ENCODE results near the gene ARMH3. TPM values are rescaled to one million over a fixed set of nuclear protein-coding genes. Genes with fewer than 3 reads are reported as not detected.

Gene ARMH3
- total and polyA plus RNA-seq, 2 donors, result 8.7 to 18.2 TPM

GRCh38 chr10:101940916-101941315, 115.1 kb downstream of the ARMH3 start:
- H3K36me3 ChIP-seq (ENCODE audit: control insufficient read depth in 2 of 2, insufficient read depth in 2 of 2, low read length in 1 of 2), result peaks cover 15 to 16% of the 10 kb centered on the region in 2 donors
- H3K4me3 ChIP-seq (ENCODE audit: low read length in 2 of 2), result no peak overlapping the region
- DNase-seq (ENCODE audit: low read depth in 6 of 9, low spot score in 9 of 9), result no peak
- no peaks in the 10 kb centered on the region for H3K9me3 ChIP-seq (ENCODE audit: control insufficient read depth in 2 of 2, insufficient read depth in 1 of 2, low read length in 1 of 2)
- WGBS, result 97% methylated on average over 1 of the region's 1 CpG
- H3K27me3 ChIP-seq (ENCODE audit: control insufficient read depth in 2 of 2, insufficient read depth in 1 of 2, low read length in 1 of 2), result no peaks in the 10 kb centered on the region
- H3K4me1 ChIP-seq (ENCODE audit: control insufficient read depth in 2 of 2, insufficient read depth in 2 of 2, low read length in 2 of 2), result no peaks in the 10 kb centered on the region
- H3K27ac ChIP-seq (ENCODE audit: low read depth in 1 of 2, low read length in 1 of 2), result no peak overlapping the region

GRCh38 chr10:101939729-101940128, 116.2 kb downstream of the ARMH3 start:
- H3K36me3 ChIP-seq (ENCODE audit: control insufficient read depth in 2 of 2, insufficient read depth in 2 of 2, low read length in 1 of 2), result peaks cover 15 to 16% of the 10 kb centered on the region in 2 donors
- WGBS, result 98% methylated on average over 3 of the region's 3 CpGs
- H3K27ac ChIP-seq (ENCODE audit: low read depth in 1 of 2, low read length in 1 of 2), result no peak overlapping the region
- H3K27me3 ChIP-seq (ENCODE audit: control insufficient read depth in 2 of 2, insufficient read depth in 1 of 2, low read length in 1 of 2), result no peaks in the 10 kb centered on the region
- H3K9me3 ChIP-seq (ENCODE audit: control insufficient read depth in 2 of 2, insufficient read depth in 1 of 2, low read length in 1 of 2), result no peaks in the 10 kb centered on the region
- DNase-seq (ENCODE audit: low read depth in 6 of 9, low spot score in 9 of 9), result no peak
- H3K4me3 ChIP-seq (ENCODE audit: low read length in 2 of 2), result no peak overlapping the region
- H3K4me1 ChIP-seq (ENCODE audit: control insufficient read depth in 2 of 2, insufficient read depth in 2 of 2, low read length in 2 of 2), result no peaks in the 10 kb centered on the region

GRCh38 chr10:101939008-101939648, 116.8 kb downstream of the ARMH3 start:
- no peak for DNase-seq (ENCODE audit: low read depth in 6 of 9, low spot score in 9 of 9)
- Histone ChIP-seq H3K9me3 (ENCODE audit: control insufficient read depth in 2 of 2, insufficient read depth in 1 of 2, low read length in 1 of 2) (no peaks in the 10 kb centered on the region), H3K27ac (ENCODE audit: low read depth in 1 of 2, low read length in 1 of 2) (no peak overlapping the region), H3K4me1 (ENCODE audit: control insufficient read depth in 2 of 2, insufficient read depth in 2 of 2, low read length in 2 of 2) (no peaks in the 10 kb centered on the region), H3K36me3 (ENCODE audit: control insufficient read depth in 2 of 2, insufficient read depth in 2 of 2, low read length in 1 of 2) (peaks cover 15 to 16% of the 10 kb centered on the region in 2 donors), H3K4me3 (ENCODE audit: low read length in 2 of 2) (no peak overlapping the region), H3K27me3 (ENCODE audit: control insufficient read depth in 2 of 2, insufficient read depth in 1 of 2, low read length in 1 of 2) (no peaks in the 10 kb centered on the region)
- WGBS, result 93% methylated on average over 3 of the region's 3 CpGs

GRCh38 chr10:101938305-101939007, 117.5 kb downstream of the ARMH3 start:
- no peak overlapping the region for H3K4me3 ChIP-seq (ENCODE audit: low read length in 2 of 2)
- H3K36me3 ChIP-seq (ENCODE audit: control insufficient read depth in 2 of 2, insufficient read depth in 2 of 2, low read length in 1 of 2), result peaks cover 15 to 19% of the 10 kb centered on the region in 2 donors
- H3K27me3 ChIP-seq (ENCODE audit: control insufficient read depth in 2 of 2, insufficient read depth in 1 of 2, low read length in 1 of 2), result no peaks in the 10 kb centered on the region
- no peaks in the 10 kb centered on the region for H3K4me1 ChIP-seq (ENCODE audit: control insufficient read depth in 2 of 2, insufficient read depth in 2 of 2, low read length in 2 of 2)
- H3K27ac ChIP-seq (ENCODE audit: low read depth in 1 of 2, low read length in 1 of 2), result no peak overlapping the region
- no peak for DNase-seq (ENCODE audit: low read depth in 6 of 9, low spot score in 9 of 9)
- no peaks in the 10 kb centered on the region for H3K9me3 ChIP-seq (ENCODE audit: control insufficient read depth in 2 of 2, insufficient read depth in 1 of 2, low read length in 1 of 2)
- 96% methylated on average over 3 of the region's 3 CpGs for WGBS

GRCh38 chr10:101935431-101935830, 120.5 kb downstream of the ARMH3 start:
- 92% methylated on average over 2 of the region's 2 CpGs for WGBS
- no peak overlapping the region for H3K27ac ChIP-seq (ENCODE audit: low read depth in 1 of 2, low read length in 1 of 2)
- no peak for DNase-seq (ENCODE audit: low read depth in 6 of 9, low spot score in 9 of 9)
- no peak overlapping the region for H3K4me3 ChIP-seq (ENCODE audit: low read length in 2 of 2)
- H3K36me3 ChIP-seq (ENCODE audit: control insufficient read depth in 2 of 2, insufficient read depth in 2 of 2, low read length in 1 of 2), result peaks cover 11 to 15% of the 10 kb centered on the region in 2 donors
- H3K4me1 ChIP-seq (ENCODE audit: control insufficient read depth in 2 of 2, insufficient read depth in 2 of 2, low read length in 2 of 2), result no peaks in the 10 kb centered on the region
- no peaks in the 10 kb centered on the region for H3K27me3 ChIP-seq (ENCODE audit: control insufficient read depth in 2 of 2, insufficient read depth in 1 of 2, low read length in 1 of 2)
- H3K9me3 ChIP-seq (ENCODE audit: control insufficient read depth in 2 of 2, insufficient read depth in 1 of 2, low read length in 1 of 2), result no peaks in the 10 kb centered on the region

GRCh38 chr10:101934686-101935305, 121.2 kb downstream of the ARMH3 start:
- Histone ChIP-seq H3K27ac (ENCODE audit: low read depth in 1 of 2, low read length in 1 of 2) (no peak overlapping the region), H3K9me3 (ENCODE audit: control insufficient read depth in 2 of 2, insufficient read depth in 1 of 2, low read length in 1 of 2) (no peaks in the 10 kb centered on the region), H3K36me3 (ENCODE audit: control insufficient read depth in 2 of 2, insufficient read depth in 2 of 2, low read length in 1 of 2) (peaks cover 11 to 12% of the 10 kb centered on the region in 2 donors), H3K27me3 (ENCODE audit: control insufficient read depth in 2 of 2, insufficient read depth in 1 of 2, low read length in 1 of 2) (no peaks in the 10 kb centered on the region), H3K4me3 (ENCODE audit: low read length in 2 of 2) (no peak overlapping the region), H3K4me1 (ENCODE audit: control insufficient read depth in 2 of 2, insufficient read depth in 2 of 2, low read length in 2 of 2) (no peaks in the 10 kb centered on the region)
- WGBS, result 97% methylated on average over 3 of the region's 3 CpGs
- no peak for DNase-seq (ENCODE audit: low read depth in 6 of 9, low spot score in 9 of 9)

GRCh38 chr10:101933976-101934375, 122.0 kb downstream of the ARMH3 start:
- 96% methylated on average over 4 of the region's 4 CpGs for WGBS
- no peak overlapping the region for H3K27ac ChIP-seq (ENCODE audit: low read depth in 1 of 2, low read length in 1 of 2)

GRCh38 chr10:101932183-101932582, 123.8 kb downstream of the ARMH3 start:
- H3K4me1 ChIP-seq (ENCODE audit: control insufficient read depth in 2 of 2, insufficient read depth in 2 of 2, low read length in 2 of 2), result no peaks in the 10 kb centered on the region
- no peaks in the 10 kb centered on the region for H3K27me3 ChIP-seq (ENCODE audit: control insufficient read depth in 2 of 2, insufficient read depth in 1 of 2, low read length in 1 of 2)
- 99% methylated on average over 4 of the region's 4 CpGs for WGBS
- H3K36me3 ChIP-seq (ENCODE audit: control insufficient read depth in 2 of 2, insufficient read depth in 2 of 2, low read length in 1 of 2), result peaks cover 4 to 7% of the 10 kb centered on the region in 2 donors
- no peaks in the 10 kb centered on the region for H3K9me3 ChIP-seq (ENCODE audit: control insufficient read depth in 2 of 2, insufficient read depth in 1 of 2, low read length in 1 of 2)
- H3K4me3 ChIP-seq (ENCODE audit: low read length in 2 of 2), result no peak overlapping the region
- H3K27ac ChIP-seq (ENCODE audit: low read depth in 1 of 2, low read length in 1 of 2), result no peak overlapping the region
- no peak for DNase-seq (ENCODE audit: low read depth in 6 of 9, low spot score in 9 of 9)

More at GRCh38 chr10:101933976-101934375, 122.0 kb downstream of the ARMH3 start:
- no peaks in the 10 kb centered on the region for H3K9me3 ChIP-seq (ENCODE audit: control insufficient read depth in 2 of 2, insufficient read depth in 1 of 2, low read length in 1 of 2)
- peaks cover 9 to 13% of the 10 kb centered on the region in 2 donors for H3K36me3 ChIP-seq (ENCODE audit: control insufficient read depth in 2 of 2, insufficient read depth in 2 of 2, low read length in 1 of 2)
- H3K4me1 ChIP-seq (ENCODE audit: control insufficient read depth in 2 of 2, insufficient read depth in 2 of 2, low read length in 2 of 2), result no peaks in the 10 kb centered on the region
- no peaks in the 10 kb centered on the region for H3K27me3 ChIP-seq (ENCODE audit: control insufficient read depth in 2 of 2, insufficient read depth in 1 of 2, low read length in 1 of 2)
- no peak overlapping the region for H3K4me3 ChIP-seq (ENCODE audit: low read length in 2 of 2)
- no peak for DNase-seq (ENCODE audit: low read depth in 6 of 9, low spot score in 9 of 9)

GRCh38 chr10:101925027-101925426, 130.9 kb downstream of the ARMH3 start:
- no peak overlapping the region for H3K27ac ChIP-seq (ENCODE audit: low read depth in 1 of 2, low read length in 1 of 2)
- no peak for DNase-seq (ENCODE audit: low read depth in 6 of 9, low spot score in 9 of 9)
- H3K27me3 ChIP-seq (ENCODE audit: control insufficient read depth in 2 of 2, insufficient read depth in 1 of 2, low read length in 1 of 2), result no peaks in the 10 kb centered on the region
- H3K4me1 ChIP-seq (ENCODE audit: control insufficient read depth in 2 of 2, insufficient read depth in 2 of 2, low read length in 2 of 2), result no peaks in the 10 kb centered on the region
- no peaks in the 10 kb centered on the region for H3K9me3 ChIP-seq (ENCODE audit: control insufficient read depth in 2 of 2, insufficient read depth in 1 of 2, low read length in 1 of 2)
- no peak overlapping the region for H3K4me3 ChIP-seq (ENCODE audit: low read length in 2 of 2)
- WGBS, result 98% methylated on average over 2 of the region's 2 CpGs
- H3K36me3 ChIP-seq (ENCODE audit: control insufficient read depth in 2 of 2, insufficient read depth in 2 of 2, low read length in 1 of 2), result peaks cover 4 to 12% of the 10 kb centered on the region in 2 donors
